ENCODE measurements around the gene MCAM. TPM values are rescaled to one million over a fixed set of nuclear protein-coding genes. Genes with fewer than 3 reads are reported as not detected.
A peak's percentile ranks its signal among the peaks of the same experiment; 100 is the strongest.

The MCAM gene
- total RNA-seq, 2 experiments from 2014 or later = 2.4 to 2.9 TPM

GRCh38 chr11:119355091-119355843, 38.3 kb upstream of the MCAM start:
- H3K36me3 Mint-ChIP-seq = no peaks in the 10 kb centered on the region
- H3K4me3 Mint-ChIP-seq = no peak overlapping the region
- H3K9me3 Mint-ChIP-seq = no peaks in the 10 kb centered on the region
- no peak overlapping the region for H3K27ac Mint-ChIP-seq
- no peak for ATAC-seq (ENCODE audit: low read depth)
- POLR2A ChIA-PET = interaction anchor here (1.0 to 1.5 kb wide), 2 partner anchors 13 to 17 kb away, joined by 4 to 5 read pairs; no protein-coding TSS in a partner anchor
- H3K4me1 Mint-ChIP-seq = peaks cover 14% of the 10 kb centered on the region
- peaks cover 47% of the 10 kb centered on the region for H3K27me3 Mint-ChIP-seq
- no peak for DNase-seq

GRCh38 chr11:119352857-119353260, 35.9 kb upstream of the MCAM start:
- Mint-ChIP-seq H3K9me3 (no peaks in the 10 kb centered on the region), H3K4me3 (no peak overlapping the region), H3K4me1 (peaks cover 13% of the 10 kb centered on the region), H3K27ac (no peak overlapping the region), H3K27me3 (peaks cover 45% of the 10 kb centered on the region), H3K36me3 (no peaks in the 10 kb centered on the region)
- no peak for ATAC-seq (ENCODE audit: low read depth)
- no peak for DNase-seq
- POLR2A ChIA-PET = no interaction called here

GRCh38 chr11:119351232-119351631, 34.3 kb upstream of the MCAM start:
- Mint-ChIP-seq H3K4me1 (peaks cover 10% of the 10 kb centered on the region), H3K36me3 (no peaks in the 10 kb centered on the region), H3K4me3 (no peak overlapping the region), H3K27me3 (peaks cover 38% of the 10 kb centered on the region), H3K27ac (no peak overlapping the region), H3K9me3 (no peaks in the 10 kb centered on the region)
- no peak for ATAC-seq (ENCODE audit: low read depth)
- POLR2A ChIA-PET = interaction anchor here (2.1 kb wide), 1 partner anchor 12 kb away, joined by 4 read pairs; no protein-coding TSS in a partner anchor
- no peak for DNase-seq

- Mint-ChIP-seq H3K4me3 (peak overlapping the region; percentile 43), H3K27me3 (peaks cover 30% of the 10 kb centered on the region), H3K4me1 (peaks cover 6% of the 10 kb centered on the region), H3K27ac (peak overlapping the region; percentile 75), H3K36me3 (no peaks in the 10 kb centered on the region), H3K9me3 (no peaks in the 10 kb centered on the region)
- ATAC-seq (ENCODE audit: low read depth) = peak; percentile 56
- DNase-seq = no peak
- POLR2A ChIA-PET = interaction anchor here (2.1 kb wide), 1 partner anchor 11 kb away, joined by 4 read pairs; no protein-coding TSS in a partner anchor
Observed at GRCh38 chr11:119350302-119350701, 33.4 kb upstream of the MCAM start.

GRCh38 chr11:119347940-119348605, 31.1 kb upstream of the MCAM start:
- Mint-ChIP-seq H3K4me1 (peaks cover 6% of the 10 kb centered on the region), H3K36me3 (no peaks in the 10 kb centered on the region), H3K27me3 (peaks cover 18% of the 10 kb centered on the region), H3K4me3 (no peak overlapping the region), H3K9me3 (no peaks in the 10 kb centered on the region), H3K27ac (no peak overlapping the region)
- POLR2A ChIA-PET = interaction anchor here (1.2 kb wide), 1 partner anchor 14 kb away, joined by 3 read pairs; no protein-coding TSS in a partner anchor
- no peak for ATAC-seq (ENCODE audit: low read depth)
- no peak for DNase-seq

- H3K27ac Mint-ChIP-seq = no peak overlapping the region
- no peak for ATAC-seq (ENCODE audit: low read depth)
- no peaks in the 10 kb centered on the region for H3K9me3 Mint-ChIP-seq
- H3K4me3 Mint-ChIP-seq = no peak overlapping the region
- POLR2A ChIA-PET = interaction anchor here (1.2 kb wide), 1 partner anchor 15 kb away, joined by 3 read pairs; no protein-coding TSS in a partner anchor
- H3K4me1 Mint-ChIP-seq = peaks cover 6% of the 10 kb centered on the region
- DNase-seq = no peak
- H3K36me3 Mint-ChIP-seq = no peaks in the 10 kb centered on the region
- peaks cover 21% of the 10 kb centered on the region for H3K27me3 Mint-ChIP-seq
Observed at GRCh38 chr11:119347242-119347641, 30.3 kb upstream of the MCAM start.

GRCh38 chr11:119346605-119347004, 29.7 kb upstream of the MCAM start, which contains the start of gene MFRP:
TSS of gene MFRP (minus strand) at chr11:119346705. CDS start at chr11:119346513, 192 bp downstream.
- no peak within 1 kb of the TSS for H3K27ac Mint-ChIP-seq
- H3K36me3 Mint-ChIP-seq = no peaks in the 10 kb centered on the region
- no peaks in the 10 kb centered on the region for H3K9me3 Mint-ChIP-seq
- DNase-seq = no peak
- H3K27me3 Mint-ChIP-seq = peaks cover 21% of the 10 kb centered on the region
- POLR2A ChIA-PET = interaction anchor here (0.6 kb wide), 1 partner anchor 760 kb away, joined by 5 read pairs; no protein-coding TSS in a partner anchor
- no peak for ATAC-seq (ENCODE audit: low read depth)
- no peak within 1 kb of the TSS for H3K4me3 Mint-ChIP-seq
- peaks cover 6% of the 10 kb centered on the region for H3K4me1 Mint-ChIP-seq

GRCh38 chr11:119345685-119346084, 28.8 kb upstream of the MCAM start:
- ATAC-seq (ENCODE audit: low read depth) (no peak), DNase-seq (no peak)
- H3K9me3 Mint-ChIP-seq = no peaks in the 10 kb centered on the region
- H3K27ac Mint-ChIP-seq = no peak overlapping the region
- no peak overlapping the region for H3K4me3 Mint-ChIP-seq
- H3K36me3 Mint-ChIP-seq = no peaks in the 10 kb centered on the region
- peaks cover 25% of the 10 kb centered on the region for H3K27me3 Mint-ChIP-seq
- H3K4me1 Mint-ChIP-seq = peaks cover 12% of the 10 kb centered on the region
- POLR2A ChIA-PET = no interaction called here

GRCh38 chr11:119344291-119345010, 27.5 kb upstream of the MCAM start:
- ATAC-seq (ENCODE audit: low read depth) (no peak), DNase-seq (no peak)
- Mint-ChIP-seq H3K27ac (no peak overlapping the region), H3K4me3 (no peak overlapping the region), H3K27me3 (peaks cover 25% of the 10 kb centered on the region), H3K4me1 (peaks cover 6% of the 10 kb centered on the region), H3K36me3 (no peaks in the 10 kb centered on the region), H3K9me3 (no peaks in the 10 kb centered on the region)
- POLR2A ChIA-PET = no interaction called here

GRCh38 chr11:119343726-119344125, 26.8 kb upstream of the MCAM start:
- Mint-ChIP-seq H3K9me3 (no peaks in the 10 kb centered on the region), H3K27me3 (peaks cover 31% of the 10 kb centered on the region), H3K4me1 (peaks cover 6% of the 10 kb centered on the region), H3K36me3 (peaks cover 3% of the 10 kb centered on the region), H3K4me3 (no peak overlapping the region), H3K27ac (no peak overlapping the region)
- DNase-seq = no peak
- no peak for ATAC-seq (ENCODE audit: low read depth)
- POLR2A ChIA-PET = no interaction called here

GRCh38 chr11:119342362-119343130, 25.6 kb upstream of the MCAM start:
- H3K27me3 Mint-ChIP-seq = peaks cover 33% of the 10 kb centered on the region
- ATAC-seq (ENCODE audit: low read depth) (no peak), DNase-seq (no peak)
- peaks cover 3% of the 10 kb centered on the region for H3K36me3 Mint-ChIP-seq
- H3K27ac Mint-ChIP-seq = no peak overlapping the region
- POLR2A ChIA-PET = no interaction called here
- H3K4me1 Mint-ChIP-seq = peaks cover 10% of the 10 kb centered on the region
- no peaks in the 10 kb centered on the region for H3K9me3 Mint-ChIP-seq
- no peak overlapping the region for H3K4me3 Mint-ChIP-seq

GRCh38 chr11:119342023-119342300, 25.0 kb upstream of the MCAM start:
- Mint-ChIP-seq H3K9me3 (no peaks in the 10 kb centered on the region), H3K27me3 (peaks cover 33% of the 10 kb centered on the region), H3K4me1 (peaks cover 12% of the 10 kb centered on the region), H3K27ac (no peak overlapping the region), H3K4me3 (no peak overlapping the region), H3K36me3 (peaks cover 3% of the 10 kb centered on the region)
- ATAC-seq (ENCODE audit: low read depth) (no peak), DNase-seq (no peak)
- POLR2A ChIA-PET = no interaction called here

Data from activated naive CD8-positive, alpha-beta T cell treated with anti-CD3 and anti-CD28 coated beads, Interleukin-2, amount 10 ng/mL, durations not matched to agents 7 days and 5 days (primary cell).